ENCODE results near the gene DENND2D. TPM values are rescaled to one million over a fixed set of nuclear protein-coding genes. Genes with fewer than 3 reads are reported as not detected.

The DENND2D gene
- polyA plus RNA-seq, 1 donor (not counting 4 experiments of a cell fraction or from before 2014, with no cell fraction given) = 7.8 TPM

- Histone ChIP-seq H3K36me3 (ENCODE audit: control insufficient read depth in 2 of 2, extremely low read depth in 1 of 2, insufficient read depth in 2 of 2, low read length in 2 of 2) (no peaks in the 10 kb centered on the region), H3K9me1 (ENCODE audit: control insufficient read depth, extremely low read depth, insufficient read depth, low read length) (no peaks in the 10 kb centered on the region), H3K27me3 (ENCODE audit: control insufficient read depth, extremely low read depth, insufficient read depth, low read length) (no peaks in the 10 kb centered on the region), H2AFZ (ENCODE audit: control insufficient read depth, low read length) (no peak overlapping the region), H3K4me3 (ENCODE audit: control insufficient read depth in 2 of 3, extremely low read depth in 1 of 3, insufficient read depth in 2 of 3, low read depth in 1 of 3, low read length in 3 of 3) (no peak overlapping the region), H3K4me2 (ENCODE audit: control insufficient read depth, extremely low read depth, insufficient read depth, low read depth, low read length) (no peak overlapping the region), H3K27ac (ENCODE audit: control insufficient read depth, insufficient read depth, low read length) (no peak overlapping the region), H3K79me2 (ENCODE audit: control insufficient read depth, insufficient read depth, low read length) (no peaks in the 10 kb centered on the region), H3K4me1 (ENCODE audit: control insufficient read depth, extremely low read depth, insufficient read depth, low read length) (peaks cover 3% of the 10 kb centered on the region), H3K9me3 (ENCODE audit: control insufficient read depth, low read depth, low read length) (no peaks in the 10 kb centered on the region), H4K20me1 (ENCODE audit: control insufficient read depth, extremely low read depth, insufficient read depth, low read length) (no peaks in the 10 kb centered on the region), H3K9ac (ENCODE audit: control insufficient read depth, extremely low read depth, insufficient read depth, low read length) (no peak overlapping the region)
- TF ChIP-seq CTCF (optimal IDR thresholded peaks at IDR 0.05 in 1 of 3, IDR thresholded peaks at IDR 0.05 in 1 of 3, conservative IDR thresholded peaks at IDR 0.05 in 1 of 3; ENCODE audit: extremely low read depth in 1 of 3, insufficient read depth in 2 of 3, low read length in 3 of 3) = no peak
- TF ChIP-seq EZH2 (IDR thresholded peaks at IDR 0.05; ENCODE audit: low read length) = no peak
- FAIRE-seq = no peak
- dilution Hi-C loops (cut with MboI; ENCODE audit: extremely low pct_ligation_motif_present, low sequenced_read_pairs) = no loop called here
- no peak for DNase-seq (ENCODE audit: low read depth, low spot score)
Measured at GRCh38 chr1:111241797-111242196, 41.4 kb upstream of the DENND2D start.

- dilution Hi-C loops (cut with MboI; ENCODE audit: extremely low pct_ligation_motif_present, low sequenced_read_pairs) = no loop called here
- H3K9me1 ChIP-seq (ENCODE audit: control insufficient read depth, extremely low read depth, insufficient read depth, low read length) = no peaks in the 10 kb centered on the region
- no peak overlapping the region for H3K9ac ChIP-seq (ENCODE audit: control insufficient read depth, extremely low read depth, insufficient read depth, low read length)
- no peak overlapping the region for H2AFZ ChIP-seq (ENCODE audit: control insufficient read depth, low read length)
- no peak overlapping the region for H3K27ac ChIP-seq (ENCODE audit: control insufficient read depth, insufficient read depth, low read length)
- H3K79me2 ChIP-seq (ENCODE audit: control insufficient read depth, insufficient read depth, low read length) = no peaks in the 10 kb centered on the region
- H3K27me3 ChIP-seq (ENCODE audit: control insufficient read depth, extremely low read depth, insufficient read depth, low read length) = no peaks in the 10 kb centered on the region
- no peaks in the 10 kb centered on the region for H3K9me3 ChIP-seq (ENCODE audit: control insufficient read depth, low read depth, low read length)
- H3K4me1 ChIP-seq (ENCODE audit: control insufficient read depth, extremely low read depth, insufficient read depth, low read length) = peaks cover 24% of the 10 kb centered on the region
- no peak for FAIRE-seq
- H3K4me2 ChIP-seq (ENCODE audit: control insufficient read depth, extremely low read depth, insufficient read depth, low read depth, low read length) = no peak overlapping the region
- no peaks in the 10 kb centered on the region for H4K20me1 ChIP-seq (ENCODE audit: control insufficient read depth, extremely low read depth, insufficient read depth, low read length)
- DNase-seq (ENCODE audit: low read depth, low spot score) = no peak
- TF ChIP-seq EZH2 (IDR thresholded peaks at IDR 0.05; ENCODE audit: low read length) (no peak), CTCF (optimal IDR thresholded peaks at IDR 0.05 in 1 of 3, IDR thresholded peaks at IDR 0.05 in 1 of 3, conservative IDR thresholded peaks at IDR 0.05 in 1 of 3; ENCODE audit: extremely low read depth in 1 of 3, insufficient read depth in 2 of 3, low read length in 3 of 3) (no peak)
- no peaks in the 10 kb centered on the region for H3K36me3 ChIP-seq (ENCODE audit: control insufficient read depth in 2 of 2, extremely low read depth in 1 of 2, insufficient read depth in 2 of 2, low read length in 2 of 2)
- no peak overlapping the region for H3K4me3 ChIP-seq (ENCODE audit: control insufficient read depth in 2 of 3, extremely low read depth in 1 of 3, insufficient read depth in 2 of 3, low read depth in 1 of 3, low read length in 3 of 3)
Measured at GRCh38 chr1:111238056-111238795, 37.8 kb upstream of the DENND2D start.
